Osteocyte (in vitro differentiated cells): Measurements from ENCODE around the gene TOX2. TPM values are rescaled to one million over a fixed set of nuclear protein-coding genes. Genes with fewer than 3 reads are reported as not detected.

Experiments
- DNase-seq: peaks from one replicate; pipeline ENCODE4 v3.0.0; 2021; ENCODE audit warnings: mixed read lengths; ENCODE audit not compliant: unreplicated experiment; ENCODE audit errors: extremely low spot score
- H3K27ac Mint-ChIP-seq: one replicate; pipeline ENCODE4 v1.8.0; 2021; ENCODE audit warnings: mild to moderate bottlenecking, mixed read lengths; ENCODE audit not compliant: unreplicated experiment
- H3K27me3 Mint-ChIP-seq: one replicate; pipeline ENCODE4 v1.8.0; 2021; ENCODE audit warnings: mixed read lengths; ENCODE audit not compliant: unreplicated experiment
- H3K36me3 Mint-ChIP-seq: one replicate; pipeline ENCODE4 v1.8.0; 2021; ENCODE audit warnings: mixed read lengths; ENCODE audit not compliant: unreplicated experiment
- H3K4me1 Mint-ChIP-seq: one replicate; pipeline ENCODE4 v1.8.0; 2021; ENCODE audit warnings: mixed read lengths; ENCODE audit not compliant: unreplicated experiment
- H3K4me3 Mint-ChIP-seq: one replicate; pipeline ENCODE4 v1.8.0; 2021; ENCODE audit warnings: mild to moderate bottlenecking, moderate library complexity, mixed read lengths; ENCODE audit not compliant: unreplicated experiment
- H3K9me3 Mint-ChIP-seq: one replicate; pipeline ENCODE4 v1.8.0; 2021; ENCODE audit warnings: mixed read lengths; ENCODE audit not compliant: unreplicated experiment
- total RNA-seq: library from RNA; stranded (reverse); gene quantifications from 2 replicates; pipeline ENCODE4 v1.2.1, GENCODE V29; 2021
- TF ChIP-seq, protein P1 (sequence below): fragments of 200-600 bp; sonication (generic); IDR thresholded peaks from 2 replicates; pipeline ENCODE4 v1.5.0; 2021; ENCODE audit warnings: antibody characterized with exemption, mild to moderate bottlenecking, moderate library complexity

TOX2 gene
- total RNA-seq, 1 donor from 2014 or later, result not detected

DNA sequence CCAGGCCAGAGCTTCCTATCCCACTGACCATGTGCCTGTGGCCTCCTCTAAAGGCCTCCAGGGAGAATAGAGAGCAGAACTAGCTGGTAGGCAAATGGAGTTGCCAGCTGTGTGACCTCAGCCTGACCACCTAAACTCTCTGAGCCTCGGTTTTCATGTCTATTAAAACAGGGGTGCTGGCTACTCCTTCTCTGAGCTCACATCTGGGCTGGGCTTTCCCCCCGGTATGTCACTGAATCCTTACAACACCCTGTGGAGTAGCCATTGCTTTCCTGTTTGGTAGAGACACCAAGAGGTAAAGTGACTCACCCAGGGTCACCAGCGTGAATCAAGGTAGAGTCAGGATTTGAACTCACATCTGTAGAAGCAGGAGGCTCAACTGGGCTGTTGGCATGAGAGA, 140.2 kb downstream of the TOX2 start:
- TF ChIP-seq, protein P1, sequence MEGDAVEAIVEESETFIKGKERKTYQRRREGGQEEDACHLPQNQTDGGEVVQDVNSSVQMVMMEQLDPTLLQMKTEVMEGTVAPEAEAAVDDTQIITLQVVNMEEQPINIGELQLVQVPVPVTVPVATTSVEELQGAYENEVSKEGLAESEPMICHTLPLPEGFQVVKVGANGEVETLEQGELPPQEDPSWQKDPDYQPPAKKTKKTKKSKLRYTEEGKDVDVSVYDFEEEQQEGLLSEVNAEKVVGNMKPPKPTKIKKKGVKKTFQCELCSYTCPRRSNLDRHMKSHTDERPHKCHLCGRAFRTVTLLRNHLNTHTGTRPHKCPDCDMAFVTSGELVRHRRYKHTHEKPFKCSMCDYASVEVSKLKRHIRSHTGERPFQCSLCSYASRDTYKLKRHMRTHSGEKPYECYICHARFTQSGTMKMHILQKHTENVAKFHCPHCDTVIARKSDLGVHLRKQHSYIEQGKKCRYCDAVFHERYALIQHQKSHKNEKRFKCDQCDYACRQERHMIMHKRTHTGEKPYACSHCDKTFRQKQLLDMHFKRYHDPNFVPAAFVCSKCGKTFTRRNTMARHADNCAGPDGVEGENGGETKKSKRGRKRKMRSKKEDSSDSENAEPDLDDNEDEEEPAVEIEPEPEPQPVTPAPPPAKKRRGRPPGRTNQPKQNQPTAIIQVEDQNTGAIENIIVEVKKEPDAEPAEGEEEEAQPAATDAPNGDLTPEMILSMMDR, result no peak
- Mint-ChIP-seq H3K4me1 (peaks cover 7% of the 10 kb centered on the region), H3K36me3 (no peaks in the 10 kb centered on the region), H3K9me3 (peaks cover 6% of the 10 kb centered on the region), H3K4me3 (no peak overlapping the region), H3K27ac (no peak overlapping the region), H3K27me3 (peaks cover 9% of the 10 kb centered on the region)
- DNase-seq, result no peak

DNA sequence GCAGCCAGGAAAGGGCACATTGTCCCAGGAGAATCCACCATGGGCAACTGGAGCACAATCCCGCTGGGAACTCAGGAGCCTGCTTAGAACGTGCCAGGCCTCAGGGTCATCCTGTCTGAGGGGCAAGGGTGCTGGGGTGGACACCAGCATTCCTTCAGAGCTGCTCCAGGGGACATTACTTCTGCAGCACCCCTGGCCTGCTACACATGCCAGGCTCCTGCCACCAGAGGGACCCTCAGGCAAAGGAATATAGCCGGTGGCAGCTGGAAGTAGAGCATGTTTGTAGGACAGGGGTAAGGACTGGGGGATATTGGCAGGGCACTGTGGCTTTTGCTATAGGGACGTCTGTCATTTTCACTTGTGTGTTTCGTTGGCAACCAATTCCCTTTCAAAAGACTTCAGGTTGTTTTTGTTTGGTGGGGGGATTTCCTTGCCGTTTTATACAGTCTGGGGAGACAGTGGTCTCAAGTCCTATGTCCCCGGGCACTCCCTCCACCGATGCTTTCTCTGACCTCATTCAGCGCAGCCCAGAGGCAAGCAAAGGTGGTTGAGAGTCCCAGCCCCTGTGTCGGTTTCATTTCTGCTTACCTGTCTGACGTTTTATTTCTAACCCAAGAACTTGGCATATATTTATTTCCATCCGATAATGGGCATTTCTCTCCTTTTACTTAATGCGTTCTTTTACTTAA, 141.5 kb downstream of the TOX2 start:
- Mint-ChIP-seq H3K36me3 (no peaks in the 10 kb centered on the region), H3K9me3 (peaks cover 6% of the 10 kb centered on the region), H3K27me3 (peaks cover 6% of the 10 kb centered on the region), H3K4me1 (peaks cover 7% of the 10 kb centered on the region), H3K4me3 (no peak overlapping the region), H3K27ac (no peak overlapping the region)
- TF ChIP-seq, protein P1, result peak; percentile 53
- DNase-seq, result peak; percentile 72

DNA sequence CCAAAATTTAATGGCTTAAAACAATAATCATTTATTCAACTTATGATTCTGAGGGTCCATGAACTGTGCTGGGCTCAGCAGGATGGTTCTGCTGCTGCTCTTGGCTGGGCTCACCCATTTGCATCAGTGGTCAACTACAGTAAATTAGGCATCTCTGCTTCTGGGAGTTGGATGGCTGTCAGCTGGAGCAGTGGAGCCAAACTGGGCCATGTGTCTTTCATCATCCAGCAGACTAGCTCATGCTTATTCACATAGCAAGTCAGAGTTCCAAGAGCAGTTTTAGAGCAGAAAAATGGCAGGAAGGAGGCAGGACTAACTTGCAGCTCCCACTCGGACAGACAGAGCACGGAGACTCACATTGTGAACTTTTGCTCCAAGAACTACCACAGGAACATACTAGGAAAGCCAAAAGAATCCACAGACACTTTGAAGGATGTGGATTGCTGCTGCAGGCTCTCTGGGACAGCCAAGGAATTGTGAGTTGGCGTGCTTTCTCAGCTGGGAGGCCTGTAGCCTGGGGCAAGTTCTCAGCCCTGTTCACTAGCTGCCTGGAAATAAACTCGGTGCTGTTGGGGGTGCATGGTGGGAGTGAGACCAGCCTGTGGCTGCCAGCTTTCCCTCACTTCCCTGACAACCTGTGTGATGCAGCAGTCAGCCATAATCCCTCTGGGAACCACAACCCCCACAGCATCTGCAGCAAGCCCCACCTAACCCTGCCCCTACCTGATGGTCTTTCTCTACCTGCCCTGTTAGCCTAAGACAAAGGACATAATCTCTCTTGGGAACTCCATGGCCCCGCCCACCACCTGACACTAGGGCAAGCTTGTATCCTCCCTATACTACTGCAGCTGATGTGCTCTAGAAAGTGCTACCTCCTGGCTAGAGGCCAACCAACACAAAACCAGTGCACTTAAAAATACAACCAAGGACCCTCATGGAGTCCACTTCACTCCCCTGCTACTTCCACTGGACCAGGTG, 143.3 kb downstream of the TOX2 start:
- Mint-ChIP-seq H3K4me1 (peaks cover 18% of the 10 kb centered on the region), H3K4me3 (no peak overlapping the region), H3K9me3 (peaks cover 6% of the 10 kb centered on the region), H3K27me3 (peaks cover 4% of the 10 kb centered on the region), H3K36me3 (no peaks in the 10 kb centered on the region), H3K27ac (no peak overlapping the region)
- DNase-seq, result no peak
- TF ChIP-seq, protein P1, result no peak

DNA sequence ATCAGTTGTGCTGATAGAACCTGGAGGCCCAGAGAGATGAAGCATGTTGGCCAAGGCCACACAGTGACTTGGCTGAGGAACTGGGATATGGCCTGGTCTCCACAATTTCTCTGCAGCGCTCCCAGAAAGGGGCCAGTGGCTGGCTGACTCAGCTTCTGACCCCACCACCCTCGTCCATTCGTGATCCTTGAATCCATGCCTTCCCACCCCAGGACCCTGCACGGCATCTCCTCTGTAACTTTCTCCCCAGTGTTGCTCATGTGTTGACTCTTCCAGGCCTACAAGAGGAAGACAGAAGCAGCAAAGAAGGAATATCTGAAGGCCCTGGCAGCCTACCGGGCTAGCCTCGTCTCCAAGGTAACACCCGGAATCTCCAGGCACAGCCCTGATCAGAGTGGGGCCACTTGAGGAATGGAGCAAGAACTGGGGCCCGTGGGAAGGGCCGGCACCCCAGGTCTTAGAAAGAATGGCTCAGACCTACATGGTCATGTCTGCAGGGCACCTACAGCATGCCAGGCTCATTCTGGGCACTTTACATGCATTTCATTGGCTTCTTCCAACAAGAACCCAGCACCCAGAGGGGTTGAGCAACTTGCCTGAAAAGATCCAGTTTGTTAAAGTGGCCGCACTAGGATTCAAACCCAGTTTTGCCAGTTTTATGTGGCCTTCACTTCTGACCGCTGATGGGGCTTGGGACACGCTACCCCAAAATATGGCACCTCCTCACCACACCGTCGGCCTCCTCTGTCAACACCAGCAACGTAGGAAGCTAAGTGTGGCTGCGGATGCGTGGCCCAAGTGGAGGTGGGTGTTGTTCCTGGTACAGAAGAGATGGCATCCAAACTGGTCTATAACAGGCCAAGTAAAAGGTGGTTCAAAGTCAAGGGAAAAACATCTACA, 150.1 kb downstream of the TOX2 start:
- DNase-seq, result peak; percentile 79
- no peaks in the 10 kb centered on the region for H3K36me3 Mint-ChIP-seq
- TF ChIP-seq, protein P1, result no peak
- peaks cover 11% of the 10 kb centered on the region for H3K4me1 Mint-ChIP-seq
- H3K27me3 Mint-ChIP-seq, result peaks cover 3% of the 10 kb centered on the region
- H3K27ac Mint-ChIP-seq, result no peak overlapping the region
- H3K4me3 Mint-ChIP-seq, result no peak overlapping the region
- peaks cover 4% of the 10 kb centered on the region for H3K9me3 Mint-ChIP-seq
